HT1080 (cell line): Measurements from ENCODE around the gene SFR1. TPM values are rescaled to one million over a fixed set of nuclear protein-coding genes. Genes with fewer than 3 reads are reported as not detected.

Source experiments
- DNase-seq: peaks from one replicate; pipeline ENCODE4 v3.0.0-alpha.2; 2015; ENCODE audit warnings: low read depth
- polyA plus RNA-seq, 2 experiments: library from polyadenylated mRNA; depleted of rRNA; stranded (reverse); fragments of >200 nt; gene quantifications; 2 replicates each; pipeline ENCODE4 v1.2.3, GENCODE V29; 2015
- total RNA-seq: library from RNA; depleted of rRNA; stranded (reverse); fragments of >200 nt; shearing (Covaris generic); gene quantifications from 2 replicates; pipeline ENCODE4 v1.2.3, GENCODE V29; 2014; rRNA removed

The SFR1 gene, protein sequence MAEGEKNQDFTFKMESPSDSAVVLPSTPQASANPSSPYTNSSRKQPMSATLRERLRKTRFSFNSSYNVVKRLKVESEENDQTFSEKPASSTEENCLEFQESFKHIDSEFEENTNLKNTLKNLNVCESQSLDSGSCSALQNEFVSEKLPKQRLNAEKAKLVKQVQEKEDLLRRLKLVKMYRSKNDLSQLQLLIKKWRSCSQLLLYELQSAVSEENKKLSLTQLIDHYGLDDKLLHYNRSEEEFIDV
- 16.3 and 17.3 TPM in 2 replicates for total RNA-seq
- 23.8 and 26.4 TPM in 2 replicates for polyA plus RNA-seq (2015; cell fraction: cytosol; rRNA removed)
- polyA plus RNA-seq (2015; cell fraction: nucleus; rRNA removed), result 22.2 and 25.8 TPM in 2 replicates

GRCh38 chr10:104121485-104122224 is at the start of gene SFR1:
Gene SFR1, plus strand, starts transcription at chr10:104122171. Its CDS starts 13 bp downstream, at chr10:104122184.
- DNase-seq, result peak; percentile 100

- no peak for DNase-seq
These were observed 49.2 kb upstream of the SFR1 start for GRCh38 chr10:104072786-104073185.

DNA sequence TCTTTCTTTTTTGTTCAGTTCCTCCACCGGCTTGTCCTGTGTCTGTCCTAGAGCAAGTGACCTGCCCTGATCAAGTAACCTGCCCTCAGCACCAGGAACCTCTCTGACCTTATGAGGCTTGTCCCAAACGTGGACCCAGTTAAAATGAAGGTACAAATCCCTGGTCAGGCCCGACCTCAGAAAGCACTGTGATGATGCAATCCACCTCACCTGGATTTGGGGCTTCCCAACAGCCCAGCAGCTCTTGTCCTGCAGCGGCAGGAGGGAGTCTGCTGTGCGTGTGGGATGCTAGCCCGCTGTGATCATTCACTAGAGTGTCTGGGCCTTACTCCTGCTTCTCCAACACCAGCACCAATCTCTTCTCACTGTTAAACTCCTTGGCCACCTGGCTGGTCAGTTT is 47.5 kb upstream of the SFR1 start:
- no peak for DNase-seq

- no peak for DNase-seq
These were observed 45.2 kb upstream of the SFR1 start for GRCh38 chr10:104076743-104077160.

DNA sequence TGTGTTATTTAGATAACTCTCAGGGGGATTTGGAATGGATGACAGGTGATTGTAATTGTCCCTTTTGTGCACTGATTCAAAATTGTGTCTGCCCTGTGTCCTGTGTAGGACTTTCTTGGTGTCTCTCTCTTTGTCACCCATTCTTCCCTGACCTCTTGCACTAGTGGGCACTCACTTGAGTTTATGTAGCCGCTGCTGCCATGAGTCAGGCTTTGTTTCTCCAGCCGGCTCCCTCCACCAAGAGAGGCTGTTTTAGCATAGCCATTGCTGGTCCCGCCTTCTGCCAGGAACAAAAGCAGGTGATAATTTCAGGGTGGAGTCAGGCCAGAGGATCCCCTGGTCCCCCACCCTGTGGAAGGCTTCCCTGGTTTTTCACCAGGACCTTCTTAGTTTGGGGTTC is 44.7 kb upstream of the SFR1 start:
- DNase-seq, result peak; percentile 23

GRCh38 chr10:104077663-104078151 is 44.3 kb upstream of the SFR1 start:
- DNase-seq, result no peak

- DNase-seq, result peak; percentile 35
These were observed 41.2 kb upstream of the SFR1 start for GRCh38 chr10:104080762-104081161.

DNA sequence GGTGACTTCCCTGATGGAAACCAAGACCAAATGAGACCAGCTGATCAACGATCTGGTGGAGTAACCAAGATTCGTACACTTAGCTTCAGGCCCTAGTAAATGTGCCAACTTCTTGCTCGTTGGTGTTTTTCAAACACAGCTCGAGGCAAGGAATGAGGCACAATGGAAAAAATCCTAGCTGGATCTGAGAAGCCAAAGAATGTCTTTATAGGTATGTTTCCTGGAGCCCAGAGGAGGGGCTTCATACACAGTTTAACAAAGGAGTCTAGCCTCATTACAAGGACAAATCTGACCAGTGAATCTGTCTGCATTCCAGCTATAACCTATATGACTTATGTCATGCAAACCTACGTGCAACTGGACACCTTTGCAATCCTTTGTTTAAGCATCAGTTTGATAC is 40.0 kb upstream of the SFR1 start:
- no peak for DNase-seq

- no peak for DNase-seq
These were observed 37.4 kb upstream of the SFR1 start for GRCh38 chr10:104084482-104085142.

DNA sequence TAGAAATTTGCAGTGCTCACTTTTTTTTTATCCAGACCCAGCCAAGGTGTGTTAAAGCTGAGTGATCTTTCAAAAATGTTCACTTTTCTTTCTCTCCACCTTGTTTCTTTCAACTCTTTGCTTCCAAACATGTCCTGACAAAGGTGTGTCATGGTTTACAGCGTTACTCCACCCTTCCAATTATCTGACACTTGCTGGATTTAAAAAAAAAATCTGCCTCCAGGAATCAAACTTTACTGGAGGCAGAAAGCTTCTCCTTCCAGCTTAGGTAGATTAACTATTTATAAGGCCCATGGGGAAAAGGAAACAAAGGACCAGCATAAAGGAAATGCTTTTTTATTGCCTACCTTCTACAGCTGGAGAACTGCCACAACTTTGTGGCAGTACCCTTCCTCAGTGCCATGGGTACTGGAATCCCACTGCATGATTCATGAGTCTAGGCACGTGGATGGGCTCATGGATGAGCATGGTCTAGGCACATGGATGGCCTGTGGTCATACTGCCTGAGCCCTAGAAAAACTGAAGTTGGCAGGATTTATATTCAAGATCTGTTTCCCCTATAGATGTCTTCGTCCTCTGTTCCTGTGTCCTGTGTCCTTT is 36.1 kb upstream of the SFR1 start, which contains the start of gene COL17A1:
COL17A1 (minus strand) TSS at position 80 of the 600 bp plus-strand sequence. CDS start 5,207 bp downstream, outside the sequence.
- DNase-seq, result peak; percentile 69

DNA sequence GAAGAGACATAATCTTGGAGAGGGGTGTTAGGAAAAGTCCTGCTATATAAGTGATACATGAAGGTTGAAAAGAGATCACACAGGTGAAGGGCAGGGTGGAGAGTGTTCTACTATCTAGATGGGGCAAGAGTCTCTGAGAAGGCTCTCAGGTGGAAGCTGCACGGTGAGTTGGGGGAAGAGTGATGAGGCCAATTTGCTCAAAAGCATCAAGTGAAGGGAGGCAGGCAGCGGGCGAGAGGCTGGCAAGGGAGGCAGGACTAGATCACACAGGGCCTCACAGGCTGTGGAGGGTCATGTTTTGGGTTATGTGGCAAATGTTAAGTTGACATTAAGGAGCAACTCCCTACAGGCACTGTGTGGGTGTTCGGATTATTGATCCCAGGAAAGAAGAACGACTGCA is 33.7 kb upstream of the SFR1 start:
- DNase-seq, result no peak

GRCh38 chr10:104089621-104090020 is 32.4 kb upstream of the SFR1 start:
- DNase-seq, result no peak

GRCh38 chr10:104090611-104091010 is 31.4 kb upstream of the SFR1 start:
- DNase-seq, result peak; percentile 56

GRCh38 chr10:104092749-104093148 is 29.2 kb upstream of the SFR1 start:
- DNase-seq, result no peak

DNA sequence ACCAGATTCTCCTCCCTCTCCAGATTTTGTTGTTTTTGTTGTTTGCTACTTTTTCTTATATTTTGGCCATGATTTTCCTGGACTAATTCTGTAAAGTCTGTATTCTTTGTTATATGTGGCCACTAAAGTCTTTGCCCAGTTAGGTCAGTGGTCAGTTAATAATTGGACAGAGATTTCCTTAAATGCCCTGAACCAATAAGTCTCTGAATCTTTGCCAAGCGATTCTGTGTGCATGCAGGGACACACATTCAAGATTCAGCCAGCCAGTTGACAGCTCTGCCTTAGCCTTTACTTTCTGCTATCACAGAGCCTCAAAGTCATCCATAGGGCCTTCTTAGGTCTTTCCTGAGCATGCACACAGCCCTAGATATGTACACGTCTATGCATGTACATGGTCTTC is 25.3 kb upstream of the SFR1 start:
- DNase-seq, result no peak

GRCh38 chr10:104098358-104098925 is 23.5 kb upstream of the SFR1 start:
- no peak for DNase-seq

- DNase-seq, result peak; percentile 42
These were observed 22.7 kb upstream of the SFR1 start for GRCh38 chr10:104099269-104099668.

GRCh38 chr10:104099941-104100340 is 22.0 kb upstream of the SFR1 start:
- peak; percentile 55 for DNase-seq

DNA sequence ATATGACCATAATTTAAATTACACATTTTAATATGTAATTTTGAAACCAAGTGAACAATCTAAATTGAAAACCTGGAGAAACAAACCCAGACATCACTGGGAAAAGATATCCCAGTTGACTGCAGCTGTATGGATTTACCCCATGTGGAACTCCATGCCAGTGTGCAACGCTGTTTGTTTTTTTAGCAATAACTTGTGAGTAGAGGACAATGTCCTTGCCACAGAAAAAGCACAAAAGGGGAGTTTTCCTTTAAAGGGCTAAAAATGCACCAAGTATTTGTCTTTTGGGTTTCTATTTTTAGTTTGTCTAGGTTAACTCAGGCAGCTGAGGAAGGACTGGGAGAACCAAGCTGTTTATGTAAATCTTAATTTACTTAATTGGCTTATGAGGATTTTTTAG is 21.2 kb upstream of the SFR1 start:
- DNase-seq, result no peak

- DNase-seq, result no peak
These were observed 20.1 kb upstream of the SFR1 start for GRCh38 chr10:104101902-104102301.

- DNase-seq, result no peak
These were observed 18.0 kb upstream of the SFR1 start for GRCh38 chr10:104103956-104104355.
